OCI-LY3 (cell line): ENCODE results near the gene DHRSX.

Experiments used
- EZH2phosphoT487 ChIP-seq: fragments of 200-600 bp; shearing (Covaris generic); IDR thresholded peaks from 2 replicates; pipeline ENCODE4 v1.6.1; 2018; ENCODE audit warnings: antibody characterized with exemption, mixed run types, low read depth
- TF ChIP-seq, protein P1 (sequence below): fragments of 200-600, 300-600 bp; sonication (generic); IDR thresholded peaks from 2 replicates; pipeline ENCODE4 v1.5.1; 2014; ENCODE audit warnings: antibody characterized with exemption, low read length, low read depth

DNA sequence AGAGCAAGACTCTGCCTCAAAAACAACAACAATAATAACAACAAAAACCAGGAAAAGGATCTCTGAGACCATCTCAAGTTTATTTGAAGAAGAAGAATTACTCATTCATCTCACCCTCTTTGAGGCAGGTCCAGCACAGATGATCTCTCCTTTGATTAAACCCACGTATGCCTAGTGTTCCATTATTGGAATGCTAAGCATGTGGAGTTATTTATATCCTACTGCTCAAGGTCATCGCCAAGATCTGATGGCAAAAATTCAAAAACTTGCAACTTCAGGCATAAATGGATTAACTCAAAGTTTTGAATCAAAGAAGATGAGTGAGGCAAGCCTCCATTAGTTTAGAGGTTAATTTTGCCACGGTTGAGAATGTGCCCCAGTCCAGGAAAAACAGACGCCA, 184.2 kb downstream of the DHRSX start:
- TF ChIP-seq, protein P1, sequence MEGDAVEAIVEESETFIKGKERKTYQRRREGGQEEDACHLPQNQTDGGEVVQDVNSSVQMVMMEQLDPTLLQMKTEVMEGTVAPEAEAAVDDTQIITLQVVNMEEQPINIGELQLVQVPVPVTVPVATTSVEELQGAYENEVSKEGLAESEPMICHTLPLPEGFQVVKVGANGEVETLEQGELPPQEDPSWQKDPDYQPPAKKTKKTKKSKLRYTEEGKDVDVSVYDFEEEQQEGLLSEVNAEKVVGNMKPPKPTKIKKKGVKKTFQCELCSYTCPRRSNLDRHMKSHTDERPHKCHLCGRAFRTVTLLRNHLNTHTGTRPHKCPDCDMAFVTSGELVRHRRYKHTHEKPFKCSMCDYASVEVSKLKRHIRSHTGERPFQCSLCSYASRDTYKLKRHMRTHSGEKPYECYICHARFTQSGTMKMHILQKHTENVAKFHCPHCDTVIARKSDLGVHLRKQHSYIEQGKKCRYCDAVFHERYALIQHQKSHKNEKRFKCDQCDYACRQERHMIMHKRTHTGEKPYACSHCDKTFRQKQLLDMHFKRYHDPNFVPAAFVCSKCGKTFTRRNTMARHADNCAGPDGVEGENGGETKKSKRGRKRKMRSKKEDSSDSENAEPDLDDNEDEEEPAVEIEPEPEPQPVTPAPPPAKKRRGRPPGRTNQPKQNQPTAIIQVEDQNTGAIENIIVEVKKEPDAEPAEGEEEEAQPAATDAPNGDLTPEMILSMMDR: no peak
- TF ChIP-seq EZH2phosphoT487: no peak
